Ovary (tissue), 9 donors: ENCODE data around the gene USP43. TPM values are rescaled to one million over a fixed set of nuclear protein-coding genes. Genes with fewer than 3 reads are reported as not detected.

Experiments
- DNase-seq, 5 donors: peaks; one replicate each; pipeline ENCODE4 v3.0.0-alpha.2; 2019 to 2020
- H3K27ac ChIP-seq, 2 donors: fragments of 200-600 bp; one replicate each; pipeline versions ENCODE4 v1.5.1 to v1.8.0; 2019 to 2022
- H3K27me3 ChIP-seq: fragments of 200-600 bp; one replicate; pipeline ENCODE4 v1.8.0; 2022
- H3K36me3 ChIP-seq: fragments of 200-600 bp; sonication (generic); one replicate; pipeline ENCODE4 v1.5.1; 2019
- H3K4me1 ChIP-seq: one replicate; pipeline ENCODE4 v1.8.1; 2013; ENCODE audit warnings: mild to moderate bottlenecking, moderate library complexity; ENCODE audit not compliant: insufficient read depth
- H3K4me3 ChIP-seq: fragments of 200-600 bp; sonication (generic); one replicate; pipeline ENCODE4 v1.5.1; 2017
- H3K9me3 ChIP-seq, 2 donors: fragments of 200-600 bp in 1 of 2; sonication (generic) in 1 of 2; one replicate each; pipeline versions ENCODE4 v1.5.1 to v1.8.1; 2013 to 2019; ENCODE audit warnings: mild to moderate bottlenecking in 1 of 2, moderate library complexity in 1 of 2
- CTCF ChIP-seq, 3 donors: fragments of 450-650 bp in 2 of 3; fragments of 200-600 bp in 1 of 3; IDR thresholded peaks; one replicate each; pipeline versions ENCODE4 v1.5.1 to v1.8.0; 2016 to 2022; ENCODE audit warnings: antibody characterized with exemption in 3 of 3, mild to moderate bottlenecking in 1 of 3
- EP300 ChIP-seq: sonication (generic); formaldehyde crosslinking; IDR thresholded peaks from one replicate; pipeline ENCODE4 v1.6.1; 2017; ENCODE audit warnings: antibody characterized with exemption
- POLR2A ChIP-seq: fragments of 450-650 bp; IDR thresholded peaks from one replicate; pipeline ENCODE4 v1.6.1; 2017; ENCODE audit warnings: antibody characterized with exemption, mild to moderate bottlenecking, moderate library complexity
- WGBS, 3 donors: extraction: QIAGEN DNeasy Blood & Tissue Kit in 1 of 3; methylation state at CpG; one replicate each; pipeline versions ENCODE4 v1.1.5 to v1.1.7; 2013 to 2017; 5-methylcytosine and 5-hydroxymethylcytosine counted together
- intact Hi-C, 4 donors: fragments of 100-400 bp; cut with DNase I; formaldehyde crosslinking; loops; one replicate each; pipeline versions ENCODE4 v1.11.0 to v1.15.1; 2022 to 2023
- polyA plus RNA-seq, 2 donors: library from polyadenylated mRNA; stranded (reverse); fragments of 200-250 nt in 1 of 2; fragments of 350-450 nt in 1 of 2; fragmentation: Illumina TruSeq in 1 of 2; extraction: RNeasy Lipid Tissue Mini Kit (QIAGEN cat#74804) in 1 of 2; gene quantifications; one replicate each; pipeline ENCODE4 v1.2.3, GENCODE V29; 2013 to 2014
- total RNA-seq, 7 donors: library from RNA; depleted of rRNA in 2 of 7; stranded (reverse); fragments of >200 nt in 2 of 7; fragmentation: NEBNext Ultra II Directional in 3 of 7; extraction: Animal tissue kit (Norgen Biotek cat#: 25700) in 3 of 7; gene quantifications; one replicate each; pipeline versions ENCODE4 v1.1.0 to v1.2.4, GENCODE V29; 2016 to 2023
- donor health status: DM: no; HTN: no; CAD: no; lungs with moderate emphysema.
- donor health status: DM: no; HTN: no; CAD: no.
- donor health status: Bipolar disorder and iron deficiency.
- donor health status: DM: yes; HTN: yes; CAD: no.
- donor health status: DM: no; HTN: no; CAD: no.
- donor health status: DM: yes; HTN: yes; CAD: no.

Gene USP43
- total and polyA plus RNA-seq, 9 donors, result 0.13 to 11.1 (median 0.68) TPM; not detected in 1

DNA sequence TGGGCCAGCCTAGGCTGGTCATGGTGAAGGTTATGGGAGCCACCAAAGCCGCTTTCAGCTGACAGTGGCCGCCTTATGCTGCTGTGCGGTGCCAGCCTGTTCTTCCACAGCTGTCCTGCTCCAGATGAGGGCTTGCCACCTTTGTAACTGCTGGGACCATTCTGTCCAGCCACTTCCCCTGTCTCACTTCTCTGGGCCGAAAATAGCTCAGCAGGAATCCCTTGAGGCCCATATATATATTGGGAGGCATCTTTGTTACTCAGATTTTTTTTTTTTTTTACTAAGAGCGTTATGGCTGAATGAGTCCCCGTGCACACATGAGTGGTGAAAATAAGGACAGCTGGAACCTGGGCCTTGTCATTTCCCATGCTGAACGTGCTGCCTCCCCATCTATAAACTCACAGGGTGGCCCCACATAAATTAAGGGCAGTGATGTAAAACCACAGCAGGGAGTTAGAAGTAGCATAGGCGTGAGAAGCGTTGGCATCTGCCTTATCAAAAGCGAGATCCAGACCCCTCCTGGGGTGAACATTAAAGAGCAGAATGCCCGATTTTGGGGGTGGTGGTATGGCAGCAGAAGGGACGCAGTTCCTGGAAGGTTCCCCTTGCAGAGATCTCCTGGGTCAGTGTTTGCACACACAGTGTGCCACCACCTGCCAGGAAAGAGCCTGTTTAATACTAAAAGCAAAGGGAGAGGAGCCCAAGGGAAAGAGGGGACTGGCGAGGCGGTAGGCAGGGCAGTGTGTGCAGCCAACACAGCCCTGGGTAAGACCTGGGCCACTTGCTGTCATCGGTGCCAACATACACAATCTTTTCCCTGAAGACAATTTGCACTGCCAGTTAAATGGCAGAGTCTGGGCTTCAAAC is 57.8 kb downstream of the USP43 start:
- TF ChIP-seq POLR2A, result no peak
- no peak for TF ChIP-seq EP300
- no peak for TF ChIP-seq CTCF (IDR thresholded peaks at IDR 0.05)
- H3K27ac ChIP-seq, result no peak overlapping the region
- no peak overlapping the region for H3K4me3 ChIP-seq
- no peaks in the 10 kb centered on the region for H3K36me3 ChIP-seq
- no peaks in the 10 kb centered on the region for H3K27me3 ChIP-seq
- no peaks in the 10 kb centered on the region for H3K4me1 ChIP-seq
- no peak for DNase-seq
- intact Hi-C loops, result no loop called here
- 69 to 76% (median 71%) methylated on average over 15 of the region's 15 CpGs for WGBS, 3 donors
- H3K9me3 ChIP-seq, result no peaks in the 10 kb centered on the region

- Histone ChIP-seq H3K27me3 (no peaks in the 10 kb centered on the region), H3K4me1 (no peaks in the 10 kb centered on the region), H3K27ac (no peak overlapping the region), H3K4me3 (no peak overlapping the region), H3K9me3 (no peaks in the 10 kb centered on the region), H3K36me3 (no peaks in the 10 kb centered on the region)
- no peak for DNase-seq
- WGBS, 3 donors, result 55 to 71% (median 58%) methylated on average over 3 of the region's 3 CpGs
- TF ChIP-seq POLR2A (no peak), EP300 (no peak), CTCF (IDR thresholded peaks at IDR 0.05) (no peak)
- intact Hi-C loops, result no loop called here
These were observed 58.4 kb downstream of the USP43 start for GRCh38 chr17:9703781-9704082.

- Histone ChIP-seq H3K4me1 (no peaks in the 10 kb centered on the region), H3K27me3 (no peaks in the 10 kb centered on the region), H3K27ac (no peak overlapping the region), H3K4me3 (no peak overlapping the region), H3K36me3 (no peaks in the 10 kb centered on the region), H3K9me3 (no peaks in the 10 kb centered on the region)
- DNase-seq, result no peak
- 83 to 94% (median 92%) methylated on average over 1 of the region's 1 CpG for WGBS, 3 donors
- intact Hi-C loops, result no loop called here
- TF ChIP-seq POLR2A, result no peak
- TF ChIP-seq EP300, result no peak
- no peak for TF ChIP-seq CTCF (IDR thresholded peaks at IDR 0.05)
These were observed 60.4 kb downstream of the USP43 start for GRCh38 chr17:9705745-9706144.

- intact Hi-C loops, result no loop called here
- Histone ChIP-seq H3K4me3 (no peak overlapping the region), H3K36me3 (no peaks in the 10 kb centered on the region), H3K4me1 (no peaks in the 10 kb centered on the region), H3K27me3 (no peaks in the 10 kb centered on the region), H3K9me3 (no peaks in the 10 kb centered on the region), H3K27ac (no peak overlapping the region)
- no peak for DNase-seq
- no peak for TF ChIP-seq EP300
- no peak for TF ChIP-seq POLR2A
- no peak for TF ChIP-seq CTCF (IDR thresholded peaks at IDR 0.05)
- WGBS, 3 donors, result 82 to 89% (median 86%) methylated on average over 4 of the region's 4 CpGs
These were observed 62.6 kb downstream of the USP43 start for GRCh38 chr17:9707948-9708347.
